Measurements from ENCODE around the gene MORN1. TPM values are rescaled to one million over a fixed set of nuclear protein-coding genes. Genes with fewer than 3 reads are reported as not detected.
A peak's percentile ranks its signal among the peaks of the same experiment; 100 is the strongest.

The MORN1 gene
- total RNA-seq, 4 donors from 2014 or later: 4.9 to 21.5 (median 15.9) TPM

- H3K36me3 ChIP-seq: no peaks in the 10 kb centered on the region
- H3K27me3 ChIP-seq: no peaks in the 10 kb centered on the region
- DNase-seq: peak in 1 of 3 donors; percentile 36
- no peaks in the 10 kb centered on the region for H3K9me3 ChIP-seq
- TF ChIP-seq POLR2A (IDR thresholded peaks at IDR 0.05) (no peak), CTCF (IDR thresholded peaks at IDR 0.05) (no peak)
- no peak overlapping the region for H3K4me3 ChIP-seq
- H3K27ac ChIP-seq: no peak overlapping the region
- H3K4me1 ChIP-seq: peaks cover 0 to 13% (median 5%) of the 10 kb centered on the region in 4 donors
Measured at GRCh38 chr1:2377751-2378440, 13.5 kb downstream of the MORN1 start.

- H3K27me3 ChIP-seq: no peaks in the 10 kb centered on the region
- H3K36me3 ChIP-seq: no peaks in the 10 kb centered on the region
- peaks cover 0 to 10% (median 4%) of the 10 kb centered on the region in 4 donors for H3K4me1 ChIP-seq
- no peak overlapping the region for H3K4me3 ChIP-seq
- DNase-seq: peak in 1 of 3 donors; percentile 42
- TF ChIP-seq CTCF (IDR thresholded peaks at IDR 0.05): no peak
- no peak for TF ChIP-seq POLR2A (IDR thresholded peaks at IDR 0.05)
- no peak overlapping the region for H3K27ac ChIP-seq
- H3K9me3 ChIP-seq: no peaks in the 10 kb centered on the region
Measured at GRCh38 chr1:2376931-2377672, 14.3 kb downstream of the MORN1 start.

GRCh38 chr1:2376261-2376741, 15.1 kb downstream of the MORN1 start:
- DNase-seq: peak in 1 of 3 donors; percentile 33
- no peaks in the 10 kb centered on the region for H3K27me3 ChIP-seq
- H3K9me3 ChIP-seq: no peaks in the 10 kb centered on the region
- no peak for TF ChIP-seq CTCF (IDR thresholded peaks at IDR 0.05)
- TF ChIP-seq POLR2A (IDR thresholded peaks at IDR 0.05): no peak
- peaks cover 0 to 2% (median under 1%) of the 10 kb centered on the region in 4 donors for H3K4me1 ChIP-seq
- no peak overlapping the region for H3K4me3 ChIP-seq
- H3K36me3 ChIP-seq: no peaks in the 10 kb centered on the region
- H3K27ac ChIP-seq: no peak overlapping the region

- TF ChIP-seq POLR2A (IDR thresholded peaks at IDR 0.05) (no peak), CTCF (IDR thresholded peaks at IDR 0.05) (no peak)
- no peaks in the 10 kb centered on the region for H3K27me3 ChIP-seq
- H3K27ac ChIP-seq: no peak overlapping the region
- DNase-seq: peak in 1 of 3 donors; percentile 46
- no peaks in the 10 kb centered on the region for H3K4me1 ChIP-seq
- no peak overlapping the region for H3K4me3 ChIP-seq
- H3K9me3 ChIP-seq: no peaks in the 10 kb centered on the region
- no peaks in the 10 kb centered on the region for H3K36me3 ChIP-seq
Measured at GRCh38 chr1:2375923-2376260, 15.5 kb downstream of the MORN1 start.

GRCh38 chr1:2375246-2375922, 16.0 kb downstream of the MORN1 start:
- peak in 1 of 3 donors; percentile 28 for DNase-seq
- Histone ChIP-seq H3K27ac (no peak overlapping the region), H3K27me3 (no peaks in the 10 kb centered on the region), H3K36me3 (no peaks in the 10 kb centered on the region), H3K9me3 (no peaks in the 10 kb centered on the region), H3K4me3 (no peak overlapping the region), H3K4me1 (no peaks in the 10 kb centered on the region)
- TF ChIP-seq CTCF (IDR thresholded peaks at IDR 0.05) (no peak), POLR2A (IDR thresholded peaks at IDR 0.05) (no peak)
